ENCODE data around the gene DACT2.
"Not testable (repeated sequence)": the region's sequence is repeated elsewhere in the genome, so short reads cannot be mapped to it uniquely, and the experiment has no call there.

The DACT2 gene

DNA sequence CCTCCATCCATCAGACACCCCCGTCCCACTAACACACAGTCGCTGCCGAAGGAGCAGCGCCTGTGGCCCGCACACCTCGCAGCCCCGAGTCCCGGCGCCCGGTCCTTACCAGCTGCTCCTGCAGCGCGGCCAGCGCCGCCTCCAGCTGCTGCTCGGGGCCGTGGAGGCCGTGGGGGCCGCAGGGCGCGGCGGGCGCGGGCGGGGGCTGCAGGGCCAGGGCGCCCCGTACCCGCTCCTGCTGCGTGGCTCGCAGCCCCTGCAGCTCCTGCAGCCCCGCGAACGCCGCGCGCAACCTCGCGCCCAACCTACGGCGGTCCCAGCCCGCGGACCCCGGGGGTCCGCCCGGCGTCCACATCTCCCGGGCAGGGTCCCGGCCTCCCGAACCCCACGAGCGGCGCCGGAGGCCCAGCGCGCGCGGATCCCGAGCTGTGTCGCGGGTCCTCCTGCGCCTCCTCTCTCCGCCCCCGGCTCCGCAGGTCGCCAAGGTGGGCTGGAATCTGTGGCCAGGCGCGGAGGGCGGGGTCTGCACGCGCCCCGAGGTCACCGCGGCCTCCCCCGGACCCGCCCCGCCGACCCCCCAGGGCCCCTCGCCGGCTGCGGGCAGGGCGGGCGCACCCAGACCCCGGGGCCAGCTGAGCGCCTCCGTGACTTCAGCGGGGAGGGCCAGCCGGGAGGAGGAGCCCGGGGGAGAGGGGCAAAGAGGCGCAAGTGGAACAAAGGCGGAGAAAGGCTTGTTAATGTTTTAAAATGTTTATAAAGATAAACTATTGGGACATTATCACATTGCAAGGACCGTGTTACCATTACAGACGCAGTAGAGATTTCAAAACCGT lies at the start of gene DACT2:
Gene DACT2 (minus strand): TSS at position 499 of the 833 bp plus-strand sequence. CDS start 144 bp downstream, at position 355.
- no peak for DNase-seq (ENCODE audit: low read depth)

DNA sequence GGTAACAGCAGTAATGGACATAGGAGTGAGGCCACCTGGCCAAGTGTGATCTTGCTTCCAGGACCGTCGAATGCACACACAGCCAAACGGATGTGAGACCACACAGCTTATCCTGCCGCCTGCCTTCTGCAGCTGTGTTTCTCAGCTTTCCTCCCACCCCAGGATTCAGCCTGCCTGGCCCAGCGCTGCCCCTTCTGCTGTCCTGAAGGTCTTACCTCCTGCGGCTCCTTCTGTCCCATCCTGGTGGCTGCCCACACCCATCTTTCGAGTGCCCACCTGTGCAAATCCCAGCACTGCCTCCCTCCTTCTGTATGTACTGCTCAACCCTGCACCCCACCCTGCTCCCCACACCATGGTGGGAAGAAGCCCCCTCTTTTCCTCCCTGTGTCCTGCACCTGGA lies 49.4 kb upstream of the DACT2 start:
- DNase-seq (ENCODE audit: low read depth) = no peak

DNA sequence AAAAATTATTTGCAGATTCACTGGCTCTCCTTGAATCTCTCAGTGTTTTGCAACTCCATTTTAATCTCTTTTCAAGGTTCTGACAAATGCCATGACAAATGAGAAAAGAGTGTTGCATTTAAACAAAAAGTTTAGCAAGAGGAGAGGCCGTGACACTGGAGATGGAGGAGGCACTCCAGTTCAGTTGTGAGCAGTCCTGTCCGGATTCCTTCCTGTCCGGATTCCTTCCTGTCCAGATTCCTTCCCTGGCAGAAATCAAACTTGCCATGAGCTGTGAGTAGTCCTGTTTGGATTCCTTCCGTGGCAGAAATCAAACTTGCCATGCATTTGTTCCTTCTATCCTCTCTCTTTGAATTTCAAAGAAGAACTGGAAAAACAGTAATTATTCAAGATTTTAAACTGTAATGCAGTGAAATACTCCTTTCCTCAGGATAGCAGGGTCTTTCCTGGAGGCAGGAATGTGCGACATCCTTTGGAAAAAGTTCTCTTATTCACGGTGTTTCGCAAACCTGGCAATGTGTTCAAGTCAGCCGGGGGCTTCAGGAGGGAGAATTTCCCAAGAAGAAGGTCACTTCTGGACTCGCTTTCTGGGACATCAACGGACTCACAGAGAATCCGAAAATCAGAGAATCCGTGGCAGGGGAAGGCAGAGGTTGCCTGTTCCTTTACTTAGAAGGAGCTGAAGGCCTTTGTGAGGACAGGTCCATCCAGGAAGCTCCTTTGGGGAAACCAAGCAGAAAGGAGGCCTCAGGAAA lies 48.7 kb upstream of the DACT2 start:
- DNase-seq (ENCODE audit: low read depth) = no peak

GRCh38 chr6:168367285-168367751 lies 47.7 kb upstream of the DACT2 start:
- no peak for DNase-seq (ENCODE audit: low read depth)

DNA sequence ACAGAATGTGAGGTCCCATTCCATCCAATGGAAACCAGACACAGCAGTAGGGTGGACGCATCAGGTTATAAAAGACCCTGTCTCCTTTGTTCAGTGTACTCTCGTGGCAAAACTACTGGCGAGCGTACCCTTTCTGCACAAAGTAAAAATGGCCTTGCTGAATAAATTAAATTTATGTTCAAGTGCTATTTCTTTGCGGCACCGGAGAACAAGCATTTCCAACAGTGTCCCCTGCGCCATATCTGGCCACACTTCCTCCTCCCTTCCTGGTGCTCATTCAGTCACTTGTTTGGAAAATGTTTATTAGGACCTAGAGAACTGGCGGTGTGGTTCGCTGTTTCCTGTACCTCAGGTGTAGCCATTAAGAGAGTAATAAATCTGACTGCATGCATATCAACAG lies 46.9 kb upstream of the DACT2 start:
- no peak for DNase-seq (ENCODE audit: low read depth)

DNA sequence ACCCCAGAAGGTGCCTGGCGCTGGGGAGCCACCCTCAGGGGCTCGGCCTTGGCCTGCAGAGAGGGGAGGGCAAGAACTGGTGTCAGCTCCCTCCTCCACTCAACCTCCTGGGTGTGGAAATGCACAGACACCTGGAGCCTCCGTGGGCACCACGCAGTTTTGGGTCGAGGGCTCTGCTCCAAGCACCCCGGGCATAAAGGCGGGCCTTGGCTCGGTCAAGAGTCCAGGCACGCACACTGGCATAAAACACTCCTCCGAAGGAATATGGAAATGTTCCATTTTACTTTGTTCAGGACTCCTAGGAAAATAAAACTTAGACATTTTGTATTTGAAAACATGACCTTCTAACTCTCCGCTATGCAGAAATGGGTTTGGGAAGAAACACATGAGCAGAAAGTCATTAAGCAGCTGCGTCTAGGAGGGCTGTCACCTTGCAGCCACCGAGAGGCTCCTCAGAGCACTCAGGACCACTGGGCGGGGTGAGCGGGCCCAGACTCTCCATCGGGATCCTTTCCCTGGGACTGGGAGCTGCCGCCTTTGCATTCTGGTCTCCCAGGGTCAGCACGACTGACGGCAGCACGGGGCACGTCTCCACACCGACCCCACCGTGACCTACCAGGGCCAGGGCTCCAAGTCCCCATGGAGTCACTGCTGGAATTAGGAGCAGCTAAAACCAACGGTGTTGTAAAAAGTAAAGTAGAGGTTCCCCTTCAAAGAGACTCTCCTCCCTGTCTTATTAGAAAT lies 46.0 kb upstream of the DACT2 start:
- no peak for DNase-seq (ENCODE audit: low read depth)

DNA sequence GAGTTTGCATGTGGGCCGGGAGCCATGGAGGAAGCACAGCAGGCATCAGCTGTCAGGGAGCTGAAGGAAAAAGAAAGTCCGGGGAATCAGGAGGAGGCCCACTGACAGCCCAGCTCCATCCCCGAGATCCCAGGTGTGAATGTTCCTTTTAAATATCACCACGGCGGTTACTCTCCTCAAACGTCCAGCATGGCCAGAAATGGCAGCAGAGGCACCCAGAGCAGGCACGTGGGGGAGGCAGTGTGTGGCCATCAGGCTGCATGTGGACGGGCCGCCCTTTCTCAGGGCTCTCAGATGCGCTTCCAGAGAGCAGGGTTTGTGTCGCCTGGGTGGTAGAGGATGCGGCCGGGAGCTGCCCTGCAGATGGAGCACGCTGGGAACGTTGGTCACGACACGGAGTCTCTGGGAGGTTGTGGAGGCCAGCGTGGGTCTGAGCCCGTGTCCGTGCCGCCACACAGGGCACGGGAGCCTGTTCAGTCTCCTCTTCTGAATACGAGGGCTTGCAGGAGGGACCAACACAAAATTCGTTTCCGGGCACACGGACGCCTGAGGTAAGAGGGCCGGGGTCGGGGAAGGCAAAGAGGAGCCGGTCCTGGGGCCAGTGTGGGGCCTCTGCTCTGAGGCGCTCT lies 45.3 kb upstream of the DACT2 start:
- no peak for DNase-seq (ENCODE audit: low read depth)

DNA sequence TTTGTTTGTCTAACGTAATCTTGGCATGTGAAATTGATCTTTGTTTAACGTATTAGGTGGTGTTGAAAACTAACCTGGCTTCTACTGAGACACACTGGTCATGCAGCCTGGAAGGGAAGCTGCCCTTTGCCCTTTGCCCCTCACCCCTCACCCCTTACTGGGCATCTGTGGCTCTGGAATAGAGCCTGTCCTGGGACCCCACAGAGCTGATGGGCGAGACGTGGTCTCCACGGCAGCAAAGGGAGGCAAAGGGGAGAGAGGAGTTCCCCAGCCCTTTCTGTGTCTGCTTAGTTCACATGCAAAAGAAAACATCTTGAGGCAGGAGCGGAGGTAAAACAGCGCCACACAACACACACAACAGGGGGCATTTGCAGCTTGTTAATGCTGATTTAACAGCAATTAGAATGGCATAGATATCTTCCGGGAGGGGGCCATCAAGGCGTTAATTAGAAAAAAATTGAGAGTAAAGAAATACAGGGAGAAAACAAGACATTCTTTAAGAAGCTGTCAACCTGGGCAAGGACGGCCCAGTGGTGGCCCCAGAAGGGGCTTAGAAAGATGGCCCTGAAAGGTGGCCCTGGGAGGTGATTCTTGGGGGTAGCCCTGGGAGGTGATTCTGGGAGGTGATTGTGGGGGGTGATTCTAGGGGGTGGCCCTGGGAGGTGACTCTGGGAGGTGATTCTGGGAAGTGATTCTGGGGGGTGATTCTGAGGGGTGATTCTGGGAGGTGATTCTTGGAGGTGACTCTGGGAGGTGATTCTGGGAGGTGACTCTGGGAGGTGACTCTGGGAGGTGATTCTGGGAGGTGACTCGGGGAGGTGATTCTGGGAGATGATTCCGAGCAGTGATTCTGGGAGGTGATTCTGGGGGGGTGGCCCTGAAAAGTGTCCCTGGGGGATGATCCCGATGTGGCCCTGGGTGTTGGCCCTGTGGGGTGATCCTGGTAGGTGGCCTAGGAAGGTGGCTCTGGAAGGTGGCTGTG lies 44.5 kb upstream of the DACT2 start:
- no peak for DNase-seq (ENCODE audit: low read depth)

DNA sequence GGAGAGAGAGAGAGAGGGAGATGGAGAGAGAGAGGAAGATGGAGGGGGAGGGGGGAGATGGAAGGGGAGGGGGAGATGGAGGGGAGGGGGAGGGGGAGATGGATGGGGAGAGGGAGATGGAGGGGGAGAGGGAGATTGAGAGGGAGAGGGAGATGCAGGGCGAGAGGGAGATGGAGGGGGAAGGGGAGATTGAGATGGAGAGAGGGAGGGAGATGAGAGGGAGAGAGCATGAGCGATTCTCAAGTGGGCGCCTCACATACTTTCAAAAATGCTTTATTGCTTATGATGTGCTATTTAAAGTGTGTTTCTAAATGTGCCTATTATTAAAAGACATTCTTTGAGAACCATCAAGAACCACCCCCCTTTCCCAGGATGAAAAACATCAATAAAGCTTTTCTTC lies 43.7 kb upstream of the DACT2 start:
- DNase-seq (ENCODE audit: low read depth) = no peak

DNA sequence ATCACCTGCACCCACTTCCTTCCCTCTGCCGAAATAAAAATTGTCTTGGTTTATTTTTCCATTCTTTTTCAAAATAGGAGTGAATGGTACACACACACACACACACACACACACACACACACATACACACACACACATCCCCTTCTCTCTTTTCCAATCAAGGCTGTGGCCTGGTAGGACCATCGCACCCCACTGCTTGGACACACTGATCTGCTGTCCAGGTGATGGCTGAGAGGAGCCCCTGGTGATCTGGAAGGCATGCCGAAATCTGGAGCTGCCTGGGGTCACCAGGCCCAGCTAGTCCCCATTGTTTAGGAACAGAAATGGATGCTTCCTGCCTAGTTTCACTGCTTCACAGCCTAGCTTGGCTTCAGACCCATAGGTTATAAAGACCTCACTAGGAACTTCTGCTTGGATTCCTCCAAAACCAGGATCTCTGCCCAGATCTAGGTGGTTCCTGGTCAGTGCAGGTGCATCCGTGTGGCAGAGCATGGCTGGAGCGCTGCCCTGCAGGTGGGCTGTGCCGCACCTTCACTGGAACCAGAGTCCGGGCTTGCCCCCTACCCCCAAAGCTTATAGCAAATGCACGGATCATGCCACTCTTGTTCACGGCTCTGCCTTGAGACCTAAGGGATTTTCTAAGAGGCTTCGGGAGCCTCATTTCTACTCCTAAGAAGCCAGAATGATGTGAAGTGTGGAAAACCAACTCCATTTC lies 42.9 kb upstream of the DACT2 start:
- DNase-seq (ENCODE audit: low read depth) = no peak

DNA sequence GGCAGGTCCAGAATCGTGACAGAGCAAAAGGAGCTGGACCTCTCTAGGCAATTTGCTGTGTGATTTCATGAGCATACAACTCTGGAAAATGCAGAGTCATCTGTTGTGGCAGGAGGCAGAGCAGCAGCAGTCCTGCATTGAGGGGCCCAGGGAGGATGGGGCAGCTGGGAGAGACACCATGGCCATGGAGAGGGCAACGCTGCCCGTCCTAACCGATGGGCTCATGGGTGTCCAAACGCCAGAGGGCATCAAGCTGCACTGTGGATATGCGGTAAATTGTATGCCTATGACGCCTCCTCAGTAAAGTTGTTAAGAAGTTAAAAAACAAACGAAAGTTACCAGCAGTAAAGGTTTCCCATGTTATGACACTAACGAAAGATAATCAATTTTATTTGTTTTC lies 42.2 kb upstream of the DACT2 start:
- no peak for DNase-seq (ENCODE audit: low read depth)

DNA sequence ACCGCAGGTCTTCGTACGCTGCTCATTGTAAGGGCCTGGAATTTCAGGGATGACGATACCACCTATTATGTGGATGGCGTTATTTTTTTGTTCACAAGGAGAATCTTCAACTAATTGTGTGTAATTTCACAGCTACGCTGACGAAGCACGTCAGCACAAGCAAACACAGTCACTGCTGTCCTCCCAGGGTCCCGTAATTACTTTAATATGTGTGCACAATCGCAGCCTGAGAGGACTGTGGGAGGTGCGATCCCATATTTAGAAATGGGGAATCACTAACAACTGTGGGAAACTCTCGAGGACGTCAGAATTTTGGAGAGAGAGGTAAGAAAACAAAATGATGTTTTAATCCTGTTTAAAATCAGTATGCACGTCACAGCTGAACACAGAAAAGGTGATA lies 40.2 kb upstream of the DACT2 start:
- DNase-seq (ENCODE audit: low read depth) = no peak

DNA sequence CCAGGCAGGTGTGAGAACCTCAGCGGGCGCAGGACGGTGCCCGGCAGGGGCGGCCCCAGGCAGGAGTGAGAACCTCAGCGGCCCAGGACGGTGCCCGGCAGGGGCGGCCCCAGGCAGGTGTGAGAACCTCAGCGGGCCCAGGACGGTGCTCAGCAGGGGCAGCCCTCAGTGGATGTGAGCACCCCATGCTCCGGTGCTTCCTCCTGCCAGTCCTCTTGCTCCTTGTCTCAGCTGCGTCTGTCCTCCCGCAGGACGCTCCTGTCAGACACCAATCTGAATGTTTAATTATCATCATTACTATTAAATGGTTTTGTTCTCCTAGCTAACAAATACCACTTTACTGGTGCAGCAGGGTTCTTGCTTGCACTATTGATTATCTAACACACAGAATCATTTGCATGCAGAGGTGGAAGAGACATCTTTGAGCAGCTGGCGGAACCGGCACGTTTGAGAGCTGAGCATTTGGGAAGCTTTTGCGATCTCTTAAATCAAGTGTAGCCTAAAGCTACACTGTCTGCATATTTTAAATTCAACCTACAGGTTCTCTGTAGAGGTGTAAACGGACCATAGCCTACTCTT lies 39.4 kb upstream of the DACT2 start:
- DNase-seq (ENCODE audit: low read depth) = no peak

GRCh38 chr6:168356872-168357271 lies 37.3 kb upstream of the DACT2 start:
- not testable (repeated sequence) for DNase-seq (ENCODE audit: low read depth)

- no peak for DNase-seq (ENCODE audit: low read depth)
These were observed 36.3 kb upstream of the DACT2 start for GRCh38 chr6:168355716-168356522.

- no peak for DNase-seq (ENCODE audit: low read depth)
These were observed 34.8 kb upstream of the DACT2 start for GRCh38 chr6:168354338-168354737.

- no peak for DNase-seq (ENCODE audit: low read depth)
These were observed 33.5 kb upstream of the DACT2 start for GRCh38 chr6:168353041-168353440.

- no peak for DNase-seq (ENCODE audit: low read depth)
These were observed 32.5 kb upstream of the DACT2 start for GRCh38 chr6:168352096-168352495.

DNA sequence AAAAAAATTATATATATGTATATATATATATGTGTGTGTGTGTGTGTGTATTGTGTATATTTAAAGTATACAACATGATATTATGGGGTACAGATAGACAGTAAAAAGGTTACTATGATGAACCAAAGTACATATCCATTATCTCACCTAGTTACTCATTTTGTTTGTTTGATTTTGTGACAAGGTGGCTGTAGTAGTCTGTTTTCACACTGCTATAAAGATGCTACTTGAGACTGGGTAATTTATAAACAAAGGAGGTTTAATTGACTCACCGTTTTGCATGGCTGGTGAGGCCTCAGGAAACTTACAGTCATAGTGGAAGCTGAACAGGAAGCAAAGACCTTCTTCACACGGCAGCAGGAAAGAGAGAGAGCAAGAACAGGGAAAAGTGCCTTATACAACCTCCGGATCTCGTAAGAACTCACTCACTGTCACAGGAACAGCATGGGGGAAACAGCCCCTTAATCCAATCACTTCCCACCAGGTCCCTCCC lies 30.2 kb upstream of the DACT2 start:
- DNase-seq (ENCODE audit: low read depth) = no peak
